ENCODE results near the gene GRM4. TPM values are rescaled to one million over a fixed set of nuclear protein-coding genes. Genes with fewer than 3 reads are reported as not detected.

The GRM4 gene
- total RNA-seq, 1 experiment from 2014 or later: 0.41 TPM

- DNase-seq (ENCODE audit: low spot score): no peak
- no TSS peak for BruUV-seq (replicated peaks)
- intact Hi-C loops (cut with micrococcal nuclease; ENCODE audit: unreplicated experiment): loop anchor here (5.0 to 10.0 kb wide), 2 partner anchors 255 to 453 kb away; no protein-coding TSS in a partner anchor
Observed at GRCh38 chr6:34161857-34162515, 16.1 kb upstream of the GRM4 start.

DNA sequence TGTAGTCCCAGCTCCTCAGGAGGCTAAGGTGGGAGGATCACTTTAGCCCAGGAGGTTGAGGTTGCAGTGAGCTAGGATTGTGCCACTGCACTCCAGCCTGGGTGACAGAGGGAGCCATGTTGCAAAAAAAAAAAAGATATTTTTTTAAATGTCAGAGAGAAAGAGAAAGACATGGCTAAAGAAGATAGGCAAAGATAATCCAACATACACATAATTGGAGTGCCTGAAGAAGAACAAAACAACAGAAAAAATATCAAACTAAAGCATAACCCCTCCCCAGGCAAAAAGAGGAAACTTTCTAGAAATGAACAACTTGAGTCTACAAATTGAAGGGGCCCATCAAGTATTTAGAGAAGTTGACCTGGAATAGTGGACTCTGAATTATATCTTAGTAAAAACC lies 14.0 kb upstream of the GRM4 start:
- Histone ChIP-seq H3K4me3 (ENCODE audit: low read depth, low read length, poor library complexity, severe bottlenecking) (no peak overlapping the region), H3K4me1 (ENCODE audit: insufficient read depth, low read length, poor library complexity, severe bottlenecking) (no peaks in the 10 kb centered on the region), H3K9me3 (ENCODE audit: low read depth, low read length, poor library complexity, severe bottlenecking) (peaks cover 4% of the 10 kb centered on the region), H3K36me3 (ENCODE audit: insufficient read depth, low read length, poor library complexity, severe bottlenecking) (no peaks in the 10 kb centered on the region), H3K27ac (ENCODE audit: low read depth, low read length, poor library complexity, severe bottlenecking) (no peak overlapping the region), H3K27me3 (replicated peaks; ENCODE audit: insufficient read depth, low read depth, low read length, poor library complexity) (no peaks in the 10 kb centered on the region)
- no TSS peak for BruUV-seq (replicated peaks)
- ChIA-PET CTCF (no interaction called here), POLR2A (ENCODE audit: low non-redundant PET) (no interaction called here)
- intact Hi-C loops (cut with micrococcal nuclease; ENCODE audit: unreplicated experiment): loop anchor here (5.0 to 10.0 kb wide), 3 partner anchors 257 to 455 kb away; partner anchors contain the start of gene UQCC2
- no peak for DNase-seq (ENCODE audit: low spot score)
- no peak for TF ChIP-seq EZH2 (IDR thresholded peaks at IDR 0.05; ENCODE audit: borderline replicate concordance, low read depth, low read length, poor library complexity, severe bottlenecking)
- TF ChIP-seq, protein P1, sequence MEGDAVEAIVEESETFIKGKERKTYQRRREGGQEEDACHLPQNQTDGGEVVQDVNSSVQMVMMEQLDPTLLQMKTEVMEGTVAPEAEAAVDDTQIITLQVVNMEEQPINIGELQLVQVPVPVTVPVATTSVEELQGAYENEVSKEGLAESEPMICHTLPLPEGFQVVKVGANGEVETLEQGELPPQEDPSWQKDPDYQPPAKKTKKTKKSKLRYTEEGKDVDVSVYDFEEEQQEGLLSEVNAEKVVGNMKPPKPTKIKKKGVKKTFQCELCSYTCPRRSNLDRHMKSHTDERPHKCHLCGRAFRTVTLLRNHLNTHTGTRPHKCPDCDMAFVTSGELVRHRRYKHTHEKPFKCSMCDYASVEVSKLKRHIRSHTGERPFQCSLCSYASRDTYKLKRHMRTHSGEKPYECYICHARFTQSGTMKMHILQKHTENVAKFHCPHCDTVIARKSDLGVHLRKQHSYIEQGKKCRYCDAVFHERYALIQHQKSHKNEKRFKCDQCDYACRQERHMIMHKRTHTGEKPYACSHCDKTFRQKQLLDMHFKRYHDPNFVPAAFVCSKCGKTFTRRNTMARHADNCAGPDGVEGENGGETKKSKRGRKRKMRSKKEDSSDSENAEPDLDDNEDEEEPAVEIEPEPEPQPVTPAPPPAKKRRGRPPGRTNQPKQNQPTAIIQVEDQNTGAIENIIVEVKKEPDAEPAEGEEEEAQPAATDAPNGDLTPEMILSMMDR (conservative IDR thresholded peaks at IDR 0.05; ENCODE audit: low read depth, low read length): no peak

More at GRCh38 chr6:34161857-34162515, 16.1 kb upstream of the GRM4 start:
- ChIA-PET POLR2A (ENCODE audit: low non-redundant PET) (no interaction called here), CTCF (interaction anchor here (0.6 to 1.6 kb wide), 2 partner anchors 14 to 253 kb away, joined by 3 to 4 read pairs; no protein-coding TSS in a partner anchor)
- TF ChIP-seq, protein P1 (conservative IDR thresholded peaks at IDR 0.05; ENCODE audit: low read depth, low read length): no peak
- TF ChIP-seq EZH2 (IDR thresholded peaks at IDR 0.05; ENCODE audit: borderline replicate concordance, low read depth, low read length, poor library complexity, severe bottlenecking): no peak
- H3K4me1 ChIP-seq (ENCODE audit: insufficient read depth, low read length, poor library complexity, severe bottlenecking): no peaks in the 10 kb centered on the region
- no peaks in the 10 kb centered on the region for H3K36me3 ChIP-seq (ENCODE audit: insufficient read depth, low read length, poor library complexity, severe bottlenecking)
- no peaks in the 10 kb centered on the region for H3K27me3 ChIP-seq (replicated peaks; ENCODE audit: insufficient read depth, low read depth, low read length, poor library complexity)
- no peak overlapping the region for H3K27ac ChIP-seq (ENCODE audit: low read depth, low read length, poor library complexity, severe bottlenecking)
- H3K4me3 ChIP-seq (ENCODE audit: low read depth, low read length, poor library complexity, severe bottlenecking): no peak overlapping the region
- peaks cover 4% of the 10 kb centered on the region for H3K9me3 ChIP-seq (ENCODE audit: low read depth, low read length, poor library complexity, severe bottlenecking)

DNA sequence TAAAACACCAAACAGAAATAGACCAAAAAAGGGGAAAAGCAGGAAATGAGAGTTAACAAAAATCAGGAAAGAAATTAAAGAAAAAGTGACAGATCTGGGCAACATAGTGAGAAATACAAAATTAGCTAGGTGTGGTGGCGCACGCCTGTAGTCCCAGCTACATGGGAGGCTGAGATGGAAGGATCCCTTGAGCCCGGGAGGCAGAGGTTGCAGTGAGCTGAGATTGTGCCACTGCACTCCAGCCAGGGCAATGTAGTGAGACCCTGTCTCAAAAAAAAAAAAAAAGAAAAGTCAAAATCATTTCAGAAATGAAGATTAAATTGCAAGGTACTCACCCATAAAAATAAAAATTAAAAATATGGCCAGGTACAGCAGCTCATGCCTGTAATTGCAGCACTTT lies 13.0 kb upstream of the GRM4 start:
- intact Hi-C loops (cut with micrococcal nuclease; ENCODE audit: unreplicated experiment): loop anchor here (10.0 kb wide), 1 partner anchor 444 kb away; the partner anchor contains the start of gene UQCC2
- no TSS peak for BruUV-seq (replicated peaks)
- POLR2A ChIA-PET (ENCODE audit: low non-redundant PET): no interaction called here

More for the DNA sequence above, 13.0 kb upstream of the GRM4 start:
- no peak for TF ChIP-seq EZH2 (IDR thresholded peaks at IDR 0.05; ENCODE audit: borderline replicate concordance, low read depth, low read length, poor library complexity, severe bottlenecking)
- TF ChIP-seq, protein P1 (conservative IDR thresholded peaks at IDR 0.05; ENCODE audit: low read depth, low read length): no peak
- Histone ChIP-seq H3K4me3 (ENCODE audit: low read depth, low read length, poor library complexity, severe bottlenecking) (no peak overlapping the region), H3K27me3 (replicated peaks; ENCODE audit: insufficient read depth, low read depth, low read length, poor library complexity) (no peaks in the 10 kb centered on the region), H3K4me1 (ENCODE audit: insufficient read depth, low read length, poor library complexity, severe bottlenecking) (peaks cover 6% of the 10 kb centered on the region), H3K36me3 (ENCODE audit: insufficient read depth, low read length, poor library complexity, severe bottlenecking) (no peaks in the 10 kb centered on the region), H3K27ac (ENCODE audit: low read depth, low read length, poor library complexity, severe bottlenecking) (no peak overlapping the region), H3K9me3 (ENCODE audit: low read depth, low read length, poor library complexity, severe bottlenecking) (peaks cover 4% of the 10 kb centered on the region)
- no peak for DNase-seq (ENCODE audit: low spot score)
- CTCF ChIA-PET: no interaction called here
